Measurements from ENCODE around the gene EBNA1BP2. TPM values are rescaled to one million over a fixed set of nuclear protein-coding genes. Genes with fewer than 3 reads are reported as not detected.
"Not testable (repeated sequence)": the region's sequence is repeated elsewhere in the genome, so short reads cannot be mapped to it uniquely, and the experiment has no call there.

The EBNA1BP2 gene
- total RNA-seq, 1 donor from 2014 or later, result 57.5 TPM

- FAIRE-seq, result no peak
These were observed 49.1 kb downstream of the EBNA1BP2 start for GRCh38 chr1:43123031-43123430.

GRCh38 chr1:43121256-43121900 lies 50.7 kb downstream of the EBNA1BP2 start:
- FAIRE-seq, result no peak

More at GRCh38 chr1:43123031-43123430, 49.1 kb downstream of the EBNA1BP2 start:
- no peak for DNase-seq (ENCODE audit: low spot score in 2 of 2)

GRCh38 chr1:43119928-43120586 lies 52.0 kb downstream of the EBNA1BP2 start:
- DNase-seq (ENCODE audit: low spot score in 2 of 2); FAIRE-seq: not testable (repeated sequence)

More at GRCh38 chr1:43121256-43121900, 50.7 kb downstream of the EBNA1BP2 start:
- no peak for DNase-seq (ENCODE audit: low spot score in 2 of 2)

Small RNAs within 50 kb of the gene (small RNA-seq; reads per million reads assigned to genes)
- gene RNA5SP46, result not detected

Other genes starting within 250 kb of the EBNA1BP2 start
- 28.1 TPM for gene SLC2A1, start 213.4 kb downstream of the EBNA1BP2 start, total RNA-seq
- 0.82 TPM for gene CFAP57, start within 50 bp of the EBNA1BP2 start, total RNA-seq
- 0.82 TPM for gene TMEM125, start 97.7 kb upstream of the EBNA1BP2 start, total RNA-seq
- not detected for gene C1orf210, start 113.3 kb upstream of the EBNA1BP2 start, total RNA-seq
- gene TIE1, start 128.7 kb upstream of the EBNA1BP2 start, total RNA-seq, result 6.9 TPM
- gene MPL, start 165.5 kb upstream of the EBNA1BP2 start, total RNA-seq, result not detected
- gene CDC20, start 186.7 kb upstream of the EBNA1BP2 start, total RNA-seq, result 4.9 TPM
- 6.9 TPM for gene ELOVL1, start 195.7 kb upstream of the EBNA1BP2 start, total RNA-seq
- gene MED8, start 217.5 kb upstream of the EBNA1BP2 start, total RNA-seq, result 22.8 TPM
- 19.2 TPM for gene SZT2, start 217.6 kb upstream of the EBNA1BP2 start, total RNA-seq